IMR-90 (cell line): ENCODE measurements around the gene FAM98C. TPM values are rescaled to one million over a fixed set of nuclear protein-coding genes. Genes with fewer than 3 reads are reported as not detected.

Source experiments
- ATAC-seq: fragments of 200-7000 bp; cut with Tn5 transposase; 2 replicates; pipeline ENCODE4 v1.9.1; 2020; ENCODE audit warnings: low read depth, mild to moderate bottlenecking, moderate library complexity
- BruUV-seq: library from RNA; stranded (reverse); fragments of 400-500 nt; replicated peaks from 2 replicates; lab custom pipeline; 2021; lab: Mats Ljungman, UMichigan
- CTCF ChIA-PET: fragments of 300-600 bp; formaldehyde crosslinking; extraction: SDS; loops from one replicate; lab custom pipeline; 2021; ENCODE audit warnings: antibody characterized with exemption; lab: Yijun Ruan, JAX
- POLR2A ChIA-PET: fragments of 300-600 bp; sonication (Branson Sonifier 250); formaldehyde crosslinking; loops from one replicate; lab custom pipeline; 2022; ENCODE audit warnings: antibody characterized with exemption; ENCODE audit not compliant: unreplicated experiment; lab: Charles Lee
- DNase-seq: peaks from one replicate; pipeline ENCODE4 v3.0.0; 2013
- H2AFZ ChIP-seq: replicated peaks from 2 replicates; pipeline ENCODE3; 2013; ENCODE audit warnings: low read length, mild to moderate bottlenecking; ENCODE audit not compliant: poor library complexity
- H2AK5ac ChIP-seq: 2 replicates; pipeline ENCODE4 v1.6.1; 2013; ENCODE audit warnings: low read depth, low read length, inconsistent platforms
- H2AK9ac ChIP-seq: replicated peaks from 2 replicates; pipeline ENCODE3; 2013; ENCODE audit warnings: mild to moderate bottlenecking, low read depth, low read length, moderate library complexity; ENCODE audit not compliant: poor library complexity
- H2BK120ac ChIP-seq: 2 replicates; pipeline ENCODE4 v1.6.1; 2013; ENCODE audit warnings: low read depth, low read length, inconsistent platforms
- H2BK15ac ChIP-seq: 3 replicates; pipeline ENCODE4 v1.6.1; 2013; ENCODE audit warnings: low read depth, low read length, inconsistent platforms
- H2BK20ac ChIP-seq: 2 replicates; pipeline ENCODE4 v1.6.1; 2013; ENCODE audit warnings: low read depth, mild to moderate bottlenecking, inconsistent platforms, low read length, moderate library complexity
- H2BK5ac ChIP-seq: 2 replicates; pipeline ENCODE4 v1.6.1; 2013; ENCODE audit warnings: mild to moderate bottlenecking, low read depth, low read length, inconsistent platforms; ENCODE audit not compliant: poor library complexity, severe bottlenecking
- H3K14ac ChIP-seq: replicated peaks from 2 replicates; pipeline ENCODE4 v1.6.1; 2013; ENCODE audit warnings: low read depth, low read length, inconsistent platforms
- H3K18ac ChIP-seq: 2 replicates; pipeline ENCODE4 v1.6.1; 2013; ENCODE audit warnings: low read depth, low read length, control low read depth
- H3K23ac ChIP-seq: 2 replicates; pipeline ENCODE4 v1.6.1; 2013; ENCODE audit warnings: low read depth, low read length, inconsistent platforms
- H3K27ac ChIP-seq: 2 replicates; pipeline ENCODE4 v1.5.1; 2013; ENCODE audit warnings: mild to moderate bottlenecking, control low read depth, low read length; ENCODE audit not compliant: insufficient read depth
- H3K27me3 ChIP-seq: 2 replicates; pipeline ENCODE4 v1.6.1; 2013; ENCODE audit warnings: low read length; ENCODE audit not compliant: control insufficient read depth, insufficient read depth
- H3K36me3 ChIP-seq: 2 replicates; pipeline ENCODE4 v1.6.1; 2013; ENCODE audit warnings: low read length, mixed read lengths; ENCODE audit not compliant: control insufficient read depth, insufficient read depth
- H3K4ac ChIP-seq: 2 replicates; pipeline ENCODE4 v1.6.1; 2013; ENCODE audit warnings: low read depth, low read length, inconsistent platforms
- H3K4me1 ChIP-seq: 2 replicates; pipeline ENCODE4 v1.6.1; 2013; ENCODE audit warnings: low read length, mixed read lengths; ENCODE audit not compliant: control insufficient read depth, insufficient read depth
- H3K4me2 ChIP-seq: 2 replicates; pipeline ENCODE4 v1.6.1; 2013; ENCODE audit warnings: low read depth, mild to moderate bottlenecking, control low read depth, low read length, moderate library complexity
- H3K4me3 ChIP-seq: 2 replicates; pipeline ENCODE4 v1.5.1; 2013; ENCODE audit warnings: low read depth, mild to moderate bottlenecking, control low read depth, low read length, moderate library complexity; ENCODE audit not compliant: insufficient read depth
- H3K56ac ChIP-seq: 2 replicates; pipeline ENCODE4 v1.6.1; 2013; ENCODE audit warnings: low read length, inconsistent platforms; ENCODE audit not compliant: insufficient read depth; ENCODE audit errors: extremely low read depth
- H3K79me1 ChIP-seq, 2 experiments: 2 replicates each; pipeline ENCODE4 v1.6.1; 2013; ENCODE audit warnings: low read length in 2 of 2, inconsistent platforms in 1 of 2, low read depth in 1 of 2
- H3K9ac ChIP-seq: 2 replicates; pipeline ENCODE4 v1.6.1; 2013; ENCODE audit warnings: low read depth, low read length, control low read depth
- H3K9me1 ChIP-seq: 2 replicates; pipeline ENCODE4 v1.6.1; 2013; ENCODE audit warnings: low read length, inconsistent platforms; ENCODE audit not compliant: insufficient read depth
- H3K9me3 ChIP-seq: 2 replicates; pipeline ENCODE4 v1.6.1; 2013; ENCODE audit warnings: low read length; ENCODE audit not compliant: control insufficient read depth, insufficient read depth
- H4K20me1 ChIP-seq: 2 replicates; pipeline ENCODE4 v1.6.1; 2013; ENCODE audit warnings: low read length, inconsistent platforms; ENCODE audit not compliant: insufficient read depth
- H4K5ac ChIP-seq: 2 replicates; pipeline ENCODE4 v1.6.1; 2013; ENCODE audit warnings: mild to moderate bottlenecking, low read depth, low read length, control low read depth
- H4K8ac ChIP-seq, 2 experiments: 2 replicates each; pipeline ENCODE4 v1.6.1; 2013; ENCODE audit warnings: low read depth in 2 of 2, low read length in 2 of 2, control low read depth in 1 of 2, inconsistent platforms in 1 of 2
- H4K91ac ChIP-seq: 2 replicates; pipeline ENCODE4 v1.6.1; 2013; ENCODE audit warnings: low read depth, low read length, inconsistent platforms; ENCODE audit not compliant: insufficient read depth
- CHD1 ChIP-seq: IDR thresholded peaks from 2 replicates; pipeline ENCODE4 v1.6.1; 2012; ENCODE audit warnings: low read depth, low read length, improper control_type of control experiment
- MAZ ChIP-seq: IDR thresholded peaks from 2 replicates; pipeline ENCODE4 v1.6.1; 2012; ENCODE audit warnings: low read depth, mild to moderate bottlenecking, low read length, improper control_type of control experiment, moderate library complexity, borderline replicate concordance
- RAD21 ChIP-seq: IDR thresholded peaks from 2 replicates; pipeline ENCODE4 v1.6.1; 2012; ENCODE audit warnings: low read length, improper control_type of control experiment
- WGBS, 2 experiments: methylation state at CpG; one replicate each; pipeline versions ENCODE4 v1.1.5 to v1.1.7; 2013; ENCODE audit warnings: missing lambda C conversion rate in 2 of 2; ENCODE audit not compliant: insufficient read length in 1 of 2; ENCODE audit errors: extremely low coverage in 2 of 2; 5-methylcytosine and 5-hydroxymethylcytosine counted together
- dilution Hi-C: fragments of 300-500 bp; cut with HindIII; formaldehyde crosslinking; loops from one replicate; pipeline ENCODE4 v1.14.3; 2018; ENCODE audit warnings: low sequenced_read_pairs; ENCODE audit not compliant: unreplicated experiment
- in situ Hi-C: fragments of 300-500 bp; cut with MboI; formaldehyde crosslinking; loops from 3 replicates; pipeline ENCODE4 v1.14.3; 2019; ENCODE audit warnings: low sequenced_read_pairs, inconsistent platforms, mixed read lengths
- intact Hi-C: fragments of 100-400 bp; cut with micrococcal nuclease; formaldehyde crosslinking; loops from 2 replicates; pipeline ENCODE4 v1.10.0; 2022
- polyA plus RNA-seq, 3 experiments: library from polyadenylated mRNA; depleted of rRNA; stranded (reverse); fragments of >200 nt; gene quantifications; 2 replicates each; pipeline ENCODE4 v1.2.3, GENCODE V29; 2012; ENCODE audit warnings: low replicate concordance in 1 of 3
- total RNA-seq: library from RNA; depleted of rRNA; stranded (reverse); fragments of >200 nt; gene quantifications from 2 replicates; pipeline ENCODE4 v1.2.3, GENCODE V29; 2012

Gene FAM98C
- total and polyA plus RNA-seq, 2 of the 4 experiments (the other 2 are of a cell fraction) = 3.6 to 17.9 TPM

DNA sequence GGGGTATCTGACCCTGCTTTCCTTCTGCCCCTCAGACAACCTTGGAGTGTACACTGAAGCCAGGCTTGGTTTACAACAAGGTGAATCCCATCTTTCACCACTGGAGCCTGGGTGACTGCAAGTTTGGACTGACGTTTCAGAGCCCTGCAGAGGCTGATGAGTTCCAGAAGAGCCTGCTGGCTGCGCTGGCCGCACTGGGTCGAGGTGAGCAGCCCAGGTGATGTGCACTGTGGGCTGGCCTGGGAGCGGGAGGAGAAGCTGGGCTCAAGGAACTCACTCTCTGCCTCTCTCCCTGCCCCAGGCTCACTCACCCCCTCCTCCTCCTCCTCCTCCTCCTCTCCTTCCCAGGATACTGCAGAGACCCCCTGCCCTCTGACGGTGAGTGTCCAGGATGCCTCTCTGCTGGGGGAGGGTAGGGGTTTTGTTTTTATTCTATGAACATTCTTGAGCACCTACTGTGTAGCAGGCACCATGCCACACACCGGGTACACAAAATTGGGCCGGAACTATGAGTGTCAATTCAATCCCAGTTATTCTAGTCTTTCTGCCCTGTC is 10.9 kb upstream of the FAM98C start:
- ChIA-PET CTCF (interaction anchor here (1.0 kb wide), 1 partner anchor 11 kb away, joined by 3 read pairs; the partner anchor contains the start of gene FAM98C), POLR2A (no interaction called here)
- Histone ChIP-seq H3K9ac (no peak overlapping the region), H2AFZ (no peak overlapping the region), H4K20me1 (peaks cover 8% of the 10 kb centered on the region; the same call in 1 of the 2 replicates), H2AK5ac (peak overlapping the region; percentile 8), H3K18ac (no peak overlapping the region), H4K91ac (no peak overlapping the region), H3K14ac (no peak overlapping the region), H3K4ac (no peak overlapping the region), H2BK20ac (no peak overlapping the region), H3K23ac (0 out of 2 replicates have a peak overlapping the region, but pooled peaks have one; percentile 24), H2BK15ac (no peak overlapping the region), H3K9me3 (no peaks in the 10 kb centered on the region), H3K36me3 (peaks cover 25% of the 10 kb centered on the region), H3K56ac (no peak overlapping the region), H2BK5ac (no peak overlapping the region), H4K8ac (no peak overlapping the region), H3K9me1 (peaks cover 7% of the 10 kb centered on the region), H2BK120ac (no peak overlapping the region), H4K5ac (no peak overlapping the region), H3K4me2 (no peak overlapping the region), H3K4me3 (no peak overlapping the region), H3K27me3 (no peaks in the 10 kb centered on the region), H3K79me1 (peaks cover 11 to 35% of the 10 kb centered on the region in 2 experiments; a peak in 3 of 4 replicates), H3K27ac (no peak overlapping the region), H2AK9ac (peak overlapping the region; percentile 61), H3K4me1 (peaks cover 4% of the 10 kb centered on the region)
- DNase-seq = no peak
- WGBS, 2 experiments = 80% methylated on average over 2 of the region's 8 CpGs; no CpG with 5 or more reads in 1 of the 2 experiments
- in situ Hi-C loops = no loop called here
- dilution Hi-C loops = no loop called here
- intact Hi-C loops = no loop called here
- BruUV-seq = no TSS peak
- ATAC-seq = no peak
- TF ChIP-seq RAD21 = no peak
- TF ChIP-seq CHD1 = no peak
- TF ChIP-seq MAZ = no peak
